DMS153 (cell line): ENCODE results near the gene ZNF485.
"Not testable (repeated sequence)": the region's sequence is repeated elsewhere in the genome, so short reads cannot be mapped to it uniquely, and the experiment has no call there.

ENCODE experiments used
- DNase-seq: peaks from one replicate; lab custom pipeline; 2025; lab: John Stamatoyannopoulos, UW

ZNF485 gene

GRCh38 chr10:43606323-43607198, at the start of gene ZNF485:
Gene ZNF485 (plus strand): TSS chr10:43606438. CDS start chr10:43607051, 613 bp downstream.
- DNase-seq: peak; percentile 10

DNA sequence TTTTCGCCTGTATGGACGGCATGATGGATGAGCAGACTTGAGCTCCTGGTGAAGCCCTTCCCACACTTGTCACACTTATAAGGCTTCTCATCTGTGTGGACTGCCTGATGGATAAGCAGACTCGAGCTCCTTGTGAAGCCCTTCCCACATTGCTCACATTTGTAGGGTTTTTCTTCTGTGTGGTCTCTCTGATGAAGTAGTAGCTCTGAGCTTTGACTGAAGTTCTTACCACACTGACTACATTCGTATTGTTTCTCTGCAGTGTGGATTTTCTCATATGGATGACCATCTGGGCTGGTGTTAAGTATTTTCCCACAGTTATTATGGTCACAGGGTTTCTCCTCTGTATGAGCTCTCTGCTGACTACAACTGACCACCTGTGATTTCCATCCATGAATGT, 49.0 kb upstream of the ZNF485 start:
- no peak for DNase-seq

DNA sequence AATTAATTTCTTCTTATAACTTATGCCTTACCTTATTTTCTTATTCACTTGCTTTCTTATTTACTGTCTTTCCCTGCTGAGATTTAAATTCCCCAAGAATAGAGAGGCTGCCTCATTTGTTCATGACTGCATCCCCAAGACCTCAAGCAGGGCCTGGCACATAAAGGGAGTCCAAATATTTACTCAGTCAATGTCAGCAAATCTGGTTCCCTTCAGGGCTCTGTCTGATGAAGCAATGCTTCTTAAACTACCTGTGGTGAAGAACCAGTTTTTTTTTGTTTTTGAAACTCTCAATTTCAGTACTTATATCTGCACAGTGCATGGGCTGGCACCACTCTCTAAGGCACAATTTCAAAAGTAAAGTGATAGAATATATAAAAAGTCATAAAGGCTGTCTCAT, 36.6 kb upstream of the ZNF485 start:
- no peak for DNase-seq

DNA sequence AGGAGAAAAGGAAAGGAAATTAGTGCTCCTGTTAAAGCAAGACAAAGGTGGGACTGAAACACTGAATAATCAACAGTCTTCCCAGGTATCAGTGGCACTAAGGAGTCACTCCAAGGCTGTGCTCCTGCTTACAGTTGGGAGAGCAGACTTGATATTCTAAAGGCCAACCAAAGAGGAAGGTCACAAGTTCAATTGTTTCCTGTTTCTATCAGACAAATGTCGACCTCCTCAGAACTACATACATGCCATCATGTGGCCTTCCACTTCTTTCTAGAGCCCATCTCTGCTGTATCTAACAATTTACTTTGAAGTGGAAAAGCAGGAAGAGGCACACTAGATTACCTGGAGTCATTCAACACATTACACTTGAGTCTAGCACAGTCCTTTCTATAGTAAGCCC, 35.3 kb upstream of the ZNF485 start:
- DNase-seq: no peak

DNA sequence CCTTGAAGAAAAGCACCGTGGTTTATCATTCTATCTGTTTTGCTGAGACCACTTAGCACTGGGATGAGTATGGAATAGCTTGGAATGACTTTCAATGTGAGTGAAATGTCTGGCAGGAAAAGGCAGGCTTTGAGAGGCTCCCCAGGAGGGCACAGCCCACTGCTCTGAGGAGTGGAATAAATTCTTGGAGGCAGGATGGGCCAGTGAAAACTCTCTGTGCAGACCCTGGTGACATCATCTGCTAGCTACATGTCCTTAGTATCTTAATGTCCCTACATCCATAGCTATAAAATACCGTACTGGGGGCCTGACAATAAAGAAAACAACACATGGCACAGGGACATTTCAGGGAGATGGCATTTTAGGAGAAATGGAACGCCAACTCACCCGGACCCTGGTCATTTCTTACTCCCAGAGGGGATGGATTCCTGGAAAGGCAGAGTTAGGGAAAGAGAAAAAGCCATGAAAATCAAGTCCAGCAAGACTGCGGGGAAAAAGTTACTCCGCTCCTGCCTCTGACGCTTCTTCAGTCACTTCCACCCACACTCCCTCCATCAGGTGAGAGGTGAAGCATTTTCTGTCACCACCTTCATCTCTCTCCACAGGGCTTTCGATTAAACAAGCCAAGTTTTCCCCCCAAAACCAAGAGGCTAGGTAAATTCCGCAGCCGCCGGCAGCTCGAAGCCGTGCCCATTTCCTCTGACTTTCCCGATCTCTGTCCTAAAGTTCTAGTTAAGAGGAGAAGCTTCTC, 32.8 kb upstream of the ZNF485 start:
- no peak for DNase-seq

DNA sequence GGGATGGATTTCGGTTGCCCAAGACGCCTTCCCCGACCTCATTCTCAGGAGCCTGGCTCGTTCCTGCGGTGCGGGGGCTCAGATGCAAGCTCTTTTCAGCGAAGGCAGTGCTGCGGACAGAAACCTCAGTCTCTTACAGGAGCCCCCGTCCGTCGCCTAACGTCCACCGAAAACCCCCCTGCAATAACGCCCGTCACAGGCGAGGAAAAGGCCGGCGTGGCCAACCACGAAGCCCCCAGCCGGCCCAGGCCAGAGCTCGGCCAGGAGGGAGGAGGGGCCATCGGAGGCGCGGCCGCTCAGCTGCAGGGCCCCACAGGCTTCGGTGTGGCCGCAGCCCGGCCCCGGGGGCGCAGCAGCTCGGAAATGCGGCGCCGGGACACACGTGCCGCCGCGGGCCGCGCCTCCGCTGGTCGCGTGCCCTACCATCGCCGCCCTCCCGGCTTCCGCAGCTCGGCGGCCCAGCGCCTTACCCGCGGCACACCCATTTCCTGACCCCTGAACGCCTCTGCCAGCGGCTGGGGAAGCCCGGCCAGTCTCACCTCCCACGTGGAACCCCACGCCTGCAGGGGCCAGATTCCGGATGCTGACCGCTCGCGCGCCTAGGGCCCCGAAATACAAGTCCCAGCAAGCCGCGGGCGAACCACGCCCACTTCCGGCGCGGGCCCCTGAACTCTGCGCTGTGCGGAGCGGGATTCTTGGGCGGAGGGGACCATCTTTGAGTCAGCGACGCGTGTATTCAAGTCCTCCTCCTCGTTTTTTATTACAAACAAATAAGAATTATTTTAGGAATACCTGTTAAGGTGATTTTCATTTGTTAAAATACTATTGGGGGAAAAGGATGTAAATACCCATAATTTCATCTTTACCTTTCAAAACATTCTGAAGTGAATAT, 32.0 kb upstream of the ZNF485 start, which contains the start of gene ZNF239:
Gene ZNF239 (minus strand): TSS at position 616 of the 892 bp plus-strand sequence. CDS start 16,537 bp downstream, outside the sequence.
- peak; percentile 77 for DNase-seq

- no peak for DNase-seq
Observed at GRCh38 chr10:43574906-43575305, 31.3 kb upstream of the ZNF485 start.

- DNase-seq: no peak
Observed at GRCh38 chr10:43576062-43576461, 30.2 kb upstream of the ZNF485 start.

DNA sequence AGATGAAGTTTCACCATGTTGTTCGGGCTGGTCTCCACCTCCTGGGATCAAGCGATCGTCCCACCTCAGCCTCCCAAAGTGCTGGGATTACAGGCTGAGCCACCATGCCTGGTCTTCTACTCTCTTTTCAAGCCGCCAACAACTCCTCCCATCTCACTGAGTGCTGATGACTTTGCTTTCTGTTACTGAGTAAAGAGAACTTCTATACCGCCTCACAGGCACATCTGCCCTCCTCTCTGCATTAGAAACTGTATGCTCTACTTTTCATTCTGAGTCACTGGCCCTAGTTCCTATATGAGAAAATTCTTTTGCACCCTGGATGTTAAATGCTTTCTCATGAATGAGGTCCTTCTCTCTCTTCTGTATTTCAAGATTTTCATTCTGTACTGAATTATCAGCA, 29.7 kb upstream of the ZNF485 start:
- DNase-seq: no peak

- no peak for DNase-seq
Observed at GRCh38 chr10:43584051-43584450, 22.2 kb upstream of the ZNF485 start.

DNA sequence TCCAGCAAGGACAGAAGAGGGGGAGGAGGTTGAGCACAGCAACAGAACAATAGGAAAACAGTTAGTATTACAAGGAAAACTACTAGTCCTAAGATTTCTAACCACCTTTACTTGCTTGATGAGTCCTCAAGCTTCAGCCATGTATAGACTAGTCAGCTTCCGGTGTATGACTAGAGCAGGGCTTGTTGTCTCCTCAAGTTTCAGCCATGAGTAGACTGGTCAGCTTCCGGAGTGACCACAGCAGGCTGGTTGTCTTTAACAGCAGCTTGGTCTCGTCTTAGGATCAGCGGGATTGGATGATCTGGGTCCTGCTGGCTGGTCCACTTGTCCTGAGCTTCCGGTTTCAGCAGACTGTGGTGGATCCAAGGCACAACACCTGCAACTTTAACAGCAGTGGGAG, 21.2 kb upstream of the ZNF485 start:
- DNase-seq: no peak

GRCh38 chr10:43585981-43586729, 20.1 kb upstream of the ZNF485 start:
- no peak for DNase-seq

- not testable (repeated sequence) for DNase-seq
Observed at GRCh38 chr10:43586730-43587115, 19.5 kb upstream of the ZNF485 start.

DNA sequence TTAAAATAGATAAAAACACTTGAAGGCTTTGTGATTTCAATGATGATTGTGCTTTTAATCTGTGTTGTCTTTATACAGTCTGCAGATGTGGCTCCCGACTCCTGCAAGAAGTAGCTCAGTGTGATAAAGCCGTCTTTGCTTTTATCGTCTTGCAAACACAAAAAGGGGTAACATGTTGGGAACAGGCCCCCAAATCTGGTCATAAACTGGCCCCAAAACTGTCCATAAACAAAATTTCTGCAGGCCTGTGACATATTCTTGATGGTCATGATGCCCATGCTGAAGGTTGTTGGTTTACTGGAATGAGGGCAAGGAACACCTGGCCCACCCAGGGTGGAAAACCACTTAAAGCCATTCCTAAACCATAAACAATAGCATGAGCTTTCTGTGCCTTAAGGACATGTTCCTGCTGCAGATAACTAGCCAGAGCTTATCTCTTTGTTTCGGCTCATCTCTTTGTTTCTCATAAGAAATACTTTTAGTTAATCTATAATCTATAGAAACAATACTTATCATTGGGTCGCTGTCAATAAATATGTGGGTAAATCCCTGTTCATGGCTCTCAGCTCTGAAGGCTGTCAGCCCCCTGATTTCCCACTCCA, 14.8 kb upstream of the ZNF485 start:
- DNase-seq: no peak

GRCh38 chr10:43594944-43595589, 11.2 kb upstream of the ZNF485 start:
- no peak for DNase-seq

- DNase-seq: no peak
Observed at GRCh38 chr10:43595739-43596298, 10.4 kb upstream of the ZNF485 start.

DNA sequence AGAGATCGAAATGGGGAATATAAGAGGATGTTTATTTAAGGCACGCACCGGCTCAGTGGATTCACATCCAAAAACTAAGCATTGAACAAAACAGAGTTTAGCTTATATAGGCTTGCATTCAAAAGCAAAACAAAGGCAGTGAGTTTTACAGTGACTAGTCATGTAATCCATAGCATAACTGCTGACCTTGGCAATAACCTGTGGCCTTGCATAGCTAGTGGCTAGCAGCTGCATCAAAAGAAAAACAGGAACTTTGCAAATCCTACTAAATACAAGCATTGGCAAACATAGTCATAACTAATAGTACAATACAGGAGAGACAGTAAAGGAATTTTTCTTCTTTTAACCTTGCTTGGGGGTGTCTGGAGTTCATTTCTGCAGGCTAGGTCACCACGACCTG, 9.7 kb upstream of the ZNF485 start:
- no peak for DNase-seq

DNA sequence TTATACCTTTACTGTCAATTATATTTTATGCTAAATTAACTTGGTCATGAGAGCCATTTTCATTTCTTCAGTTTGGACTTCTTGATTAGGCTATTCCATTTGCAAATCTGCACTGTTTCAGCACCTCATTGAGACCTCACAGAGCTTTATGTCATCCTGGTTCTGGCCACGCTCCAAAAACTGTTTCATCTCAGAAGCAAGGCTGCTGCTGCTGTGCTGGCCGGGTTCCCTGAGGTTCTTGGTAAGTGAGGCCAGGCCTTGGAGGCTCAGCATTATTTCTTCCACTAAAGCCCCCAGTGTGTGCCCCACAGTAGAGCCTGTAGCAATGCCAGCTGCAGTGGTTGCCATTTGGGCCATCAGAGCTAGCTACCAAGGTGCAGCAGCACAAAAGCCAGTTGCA, 7.8 kb upstream of the ZNF485 start:
- no peak for DNase-seq

DNA sequence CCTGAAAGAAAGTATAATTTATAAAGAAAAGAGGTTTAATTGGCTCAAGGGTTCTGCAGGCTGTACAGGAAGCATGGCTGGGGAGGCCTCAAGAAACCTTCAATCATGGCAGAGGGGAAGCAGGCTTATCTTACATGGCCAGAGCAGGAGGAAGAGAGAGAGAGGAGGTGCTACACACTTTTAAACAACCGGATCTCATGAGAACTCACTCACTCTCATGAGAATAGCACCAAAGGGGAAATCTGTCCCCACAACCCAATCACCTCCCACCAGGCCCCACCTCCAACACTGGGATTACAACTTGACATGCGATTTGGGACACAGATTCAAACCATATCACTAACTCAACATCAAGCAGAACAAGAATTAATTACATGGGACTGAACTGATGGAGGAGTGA, 6.9 kb upstream of the ZNF485 start:
- DNase-seq: no peak

- DNase-seq: not testable (repeated sequence)
Observed at GRCh38 chr10:43601576-43601975, 4.7 kb upstream of the ZNF485 start.
